ENCODE measurements around the gene HSF2.

GRCh38 chr6:122405417-122405816 is 6.0 kb downstream of the HSF2 start:
- TF ChIP-seq CTCF (IDR thresholded peaks at IDR 0.05), result no peak
- no peak for TF ChIP-seq POLR2AphosphoS5 (IDR thresholded peaks at IDR 0.05)

Measured in transverse colon (tissue), 4 donors.